Nucleus accumbens (tissue), 56 donors: ENCODE measurements around the gene CAPN9.

Experiments
- DNase-seq, 56 donors: peaks; one replicate each; lab custom pipeline; 2025; lab: John Stamatoyannopoulos, UW

The CAPN9 gene

DNA sequence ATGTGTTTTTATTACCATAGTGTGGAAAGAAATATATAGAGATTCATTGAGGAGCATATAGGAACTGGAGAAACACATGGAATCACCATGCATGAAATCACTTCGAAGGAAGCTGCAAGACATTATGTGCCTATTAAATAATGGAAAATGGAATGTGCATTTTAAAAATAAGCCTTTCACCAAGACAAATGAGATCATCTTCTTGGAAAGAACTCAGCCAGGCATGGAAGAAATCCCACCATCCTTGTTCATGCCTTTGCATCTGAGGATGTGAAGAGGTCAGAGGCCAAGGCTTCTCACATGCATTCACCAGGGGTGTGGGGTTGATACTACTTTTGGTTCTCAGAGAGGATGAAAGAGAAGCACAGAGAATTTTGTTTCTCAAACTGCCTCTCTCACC, 71.2 kb downstream of the CAPN9 start:
- DNase-seq, result no peak

DNA sequence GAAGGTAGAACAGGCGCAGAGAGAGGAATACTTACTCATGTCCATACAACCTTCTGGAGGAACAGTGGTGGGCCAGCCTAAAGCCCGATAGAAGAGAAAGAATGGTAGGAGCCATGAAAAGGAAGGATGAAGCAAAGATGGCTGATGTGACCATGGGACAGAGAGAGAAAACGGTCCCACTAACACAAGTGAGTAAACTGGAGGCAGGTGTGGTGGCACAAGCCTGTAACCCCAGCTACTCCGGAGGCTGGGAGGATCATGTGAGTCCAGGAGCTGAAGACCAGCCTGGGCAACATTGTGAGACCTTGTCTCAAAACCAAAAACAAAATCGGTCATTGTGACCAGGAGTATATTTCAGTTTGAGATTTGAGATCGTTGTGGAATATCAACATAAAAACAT, 71.7 kb downstream of the CAPN9 start:
- no peak for DNase-seq

DNA sequence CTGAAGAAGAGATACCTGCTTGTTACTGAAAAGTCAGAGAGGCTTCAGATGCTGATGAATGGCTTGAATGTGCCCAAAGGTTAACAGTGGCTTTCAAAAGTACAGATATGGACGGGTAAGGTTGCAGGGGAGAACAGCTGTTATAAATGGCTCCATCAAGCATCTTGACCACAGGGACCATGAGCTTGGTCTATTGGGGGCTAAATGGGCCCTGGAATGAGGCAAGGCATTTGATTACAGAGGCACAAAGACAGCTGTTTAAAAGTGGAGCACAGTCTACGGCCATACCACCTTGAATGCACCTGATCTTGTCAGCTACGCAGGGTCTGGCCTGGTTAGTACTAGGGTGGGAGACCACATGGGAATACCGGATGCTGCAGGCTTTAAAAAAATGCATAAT, 72.8 kb downstream of the CAPN9 start:
- no peak for DNase-seq

DNA sequence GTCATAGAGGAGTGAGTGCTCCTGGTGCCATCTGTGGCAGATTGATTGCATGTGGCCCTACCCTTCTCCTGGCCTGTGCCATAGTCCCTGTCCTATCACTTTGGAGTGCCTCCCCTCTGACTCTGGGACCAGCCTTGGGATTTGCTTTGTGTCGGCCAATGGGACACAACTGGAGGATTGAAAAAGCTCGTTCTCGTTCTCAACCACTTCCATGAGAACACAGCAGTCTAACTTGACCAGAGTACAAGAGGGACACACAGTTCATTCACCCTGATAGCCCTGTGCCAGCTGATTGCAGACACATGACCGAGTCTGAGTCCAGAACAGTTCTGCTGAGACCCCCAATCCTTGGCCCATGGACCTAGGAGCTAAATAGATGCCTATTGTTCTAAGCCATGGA, 73.4 kb downstream of the CAPN9 start:
- DNase-seq, result peak in 49 of 56 donors; percentile 27 to 85 (median 63)

DNA sequence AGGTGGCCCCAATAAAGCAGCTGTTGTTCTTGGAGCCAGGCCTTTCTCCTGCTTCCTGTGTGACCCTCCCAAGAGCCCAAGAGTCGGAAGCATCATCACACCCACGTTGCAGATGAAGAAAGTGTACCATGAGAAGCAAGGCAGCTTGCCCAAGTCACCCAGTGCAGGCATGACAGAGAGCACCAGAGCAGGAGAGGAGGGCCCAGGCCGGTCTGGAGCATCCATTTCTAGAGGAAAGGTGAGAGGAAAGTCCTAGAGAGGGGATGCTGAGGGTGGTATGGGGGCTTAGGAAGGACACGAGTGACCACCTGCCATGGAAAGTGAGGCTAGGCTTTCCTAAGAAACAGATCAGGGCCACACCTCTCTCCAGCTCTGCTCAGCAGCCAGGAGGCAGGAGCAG, 74.2 kb downstream of the CAPN9 start:
- DNase-seq, result peak in 5 of 56 donors; percentile 29 to 73 (median 54)

DNA sequence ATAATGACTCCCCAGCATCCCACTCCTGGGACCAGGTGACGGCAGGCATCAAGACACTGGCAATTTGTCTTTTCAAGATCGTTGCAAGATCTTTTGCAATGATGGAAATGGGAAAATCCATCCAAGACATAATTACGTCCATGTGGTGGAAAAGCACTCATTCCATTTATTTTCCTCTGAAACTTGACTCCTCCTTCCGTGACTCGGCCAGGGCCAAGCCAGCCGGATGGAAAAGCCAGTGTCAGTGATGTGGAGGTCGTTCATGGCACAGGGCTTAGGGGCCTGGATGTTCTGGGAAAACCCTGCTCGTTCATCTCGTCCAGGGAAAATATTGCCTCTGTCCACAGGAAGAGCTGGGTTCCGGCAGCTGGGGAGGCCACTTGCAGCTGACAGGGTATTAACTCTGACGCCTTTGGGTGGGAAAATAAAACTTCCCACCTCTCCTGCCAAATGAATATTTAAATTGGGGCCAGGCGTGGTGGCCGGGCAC, 74.9 kb downstream of the CAPN9 start:
- no peak for DNase-seq

DNA sequence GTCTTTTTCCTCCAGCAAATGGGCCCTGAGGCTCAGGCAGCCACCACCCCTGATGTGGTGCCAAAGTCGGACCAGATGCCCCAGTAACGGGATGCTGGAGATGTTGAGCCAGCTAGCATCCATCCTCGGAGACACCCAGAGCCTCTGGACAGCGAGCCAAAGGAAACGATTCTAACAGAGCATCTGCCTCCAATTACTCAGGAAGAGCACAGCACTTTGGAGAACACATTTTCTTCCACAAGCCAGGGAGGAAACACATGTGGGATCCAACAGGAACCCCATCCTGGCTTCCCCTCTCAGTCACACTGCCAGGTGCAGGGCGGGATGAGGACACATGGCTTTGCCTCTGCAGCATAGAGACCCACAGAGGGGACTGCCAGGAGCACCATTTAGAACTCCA, 76.2 kb downstream of the CAPN9 start:
- DNase-seq, result peak in 2 of 56 donors; percentile 17 to 35

DNA sequence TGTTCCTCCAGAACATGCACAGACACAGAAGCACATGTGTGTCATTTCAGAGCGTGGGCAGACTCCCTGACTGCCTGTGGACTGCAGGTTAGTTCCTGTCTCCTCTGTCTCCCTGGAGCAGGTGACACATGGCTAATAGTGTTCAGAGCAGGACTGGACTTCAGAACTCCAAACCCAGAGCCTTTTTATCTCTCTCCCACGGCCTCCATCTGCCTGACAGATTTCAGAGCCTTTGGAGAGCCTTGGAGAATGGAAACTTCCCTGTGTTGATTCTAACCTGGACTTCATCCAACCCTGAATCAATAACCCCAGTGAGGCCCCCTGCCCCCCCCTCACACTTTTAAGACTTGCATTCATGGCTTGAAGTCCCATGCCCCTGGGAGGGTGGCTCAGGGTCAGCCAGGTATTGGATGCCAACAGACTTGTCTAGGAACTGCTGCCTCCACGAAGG, 76.8 kb downstream of the CAPN9 start:
- peak in 1 of 56 donors; percentile 18 for DNase-seq

DNA sequence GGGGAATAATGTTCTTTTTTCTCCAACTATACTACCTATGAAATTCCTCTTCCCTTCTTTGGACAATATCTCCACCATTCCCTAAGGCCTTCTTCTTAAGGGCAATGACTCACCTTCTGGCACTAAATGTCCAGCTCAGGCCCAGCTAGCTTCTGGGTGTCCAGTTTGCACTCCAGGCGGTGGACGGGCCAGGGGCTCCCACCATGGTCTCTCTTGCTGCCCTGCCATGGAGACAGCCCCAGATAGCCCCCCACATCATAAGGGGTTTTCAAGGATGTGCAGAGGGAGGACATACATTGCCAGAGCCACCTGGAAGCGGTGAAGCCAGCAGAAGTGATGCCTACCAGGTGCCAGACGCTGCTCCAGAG, 77.3 kb downstream of the CAPN9 start:
- no peak for DNase-seq

DNA sequence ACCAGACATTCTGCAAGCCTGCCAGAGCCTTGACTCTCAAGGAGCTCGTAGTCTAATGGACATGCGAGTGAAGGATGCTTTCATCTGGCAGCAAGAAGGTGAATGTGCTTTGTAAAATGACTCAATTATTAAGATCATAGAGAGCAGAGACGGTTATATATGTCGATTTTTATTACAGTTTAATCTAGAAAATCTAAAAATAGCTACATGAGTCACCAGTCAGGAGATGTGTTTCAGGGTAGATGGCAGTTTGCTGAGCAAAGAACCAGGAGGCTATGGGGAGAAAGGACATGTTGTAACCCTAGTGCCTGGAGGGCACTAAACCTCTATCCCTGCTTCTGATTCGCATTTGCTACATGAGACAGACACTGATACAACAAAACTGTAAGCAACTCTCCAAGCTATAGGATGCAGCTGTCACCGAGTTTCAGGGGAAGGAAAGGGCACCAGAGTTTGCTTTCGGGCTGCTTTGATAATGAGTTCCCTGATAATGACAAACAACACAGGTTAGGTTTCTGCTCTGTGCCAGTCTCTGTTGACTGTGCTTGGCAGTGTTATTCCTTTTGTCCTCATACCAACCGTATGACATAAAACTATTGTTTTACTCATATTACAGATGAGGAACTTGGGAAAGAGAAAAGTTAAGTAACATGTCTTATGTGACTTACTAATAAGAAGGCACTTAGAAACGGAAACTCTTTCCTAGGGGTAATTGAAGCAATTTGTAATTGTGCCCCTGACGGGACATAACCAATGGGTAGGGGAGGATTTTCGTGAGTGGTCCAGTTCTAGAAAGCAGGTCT, 77.9 kb downstream of the CAPN9 start:
- DNase-seq, result peak in 5 of 56 donors; percentile 18 to 45 (median 21)

DNA sequence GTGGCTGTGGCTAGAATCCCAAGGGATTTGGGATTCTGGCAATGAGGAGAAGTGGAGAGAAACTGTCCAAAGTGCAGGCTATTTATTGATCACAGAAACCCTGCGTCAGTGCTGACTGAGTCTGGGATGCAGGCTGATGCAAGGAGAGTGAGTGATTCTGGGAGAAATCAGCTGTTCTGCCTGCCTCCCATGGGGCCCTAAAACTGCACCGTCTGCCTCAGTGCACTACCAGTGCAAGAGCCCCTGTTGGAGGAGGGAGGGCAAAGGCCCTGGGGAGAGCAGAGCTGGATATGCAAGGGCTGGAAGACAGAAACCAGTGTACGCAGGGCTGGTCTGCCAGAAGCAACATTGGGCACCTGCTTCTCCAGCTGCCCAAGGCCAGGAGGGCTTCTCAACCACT, 78.6 kb downstream of the CAPN9 start:
- peak in 1 of 56 donors; percentile 38 for DNase-seq

DNA sequence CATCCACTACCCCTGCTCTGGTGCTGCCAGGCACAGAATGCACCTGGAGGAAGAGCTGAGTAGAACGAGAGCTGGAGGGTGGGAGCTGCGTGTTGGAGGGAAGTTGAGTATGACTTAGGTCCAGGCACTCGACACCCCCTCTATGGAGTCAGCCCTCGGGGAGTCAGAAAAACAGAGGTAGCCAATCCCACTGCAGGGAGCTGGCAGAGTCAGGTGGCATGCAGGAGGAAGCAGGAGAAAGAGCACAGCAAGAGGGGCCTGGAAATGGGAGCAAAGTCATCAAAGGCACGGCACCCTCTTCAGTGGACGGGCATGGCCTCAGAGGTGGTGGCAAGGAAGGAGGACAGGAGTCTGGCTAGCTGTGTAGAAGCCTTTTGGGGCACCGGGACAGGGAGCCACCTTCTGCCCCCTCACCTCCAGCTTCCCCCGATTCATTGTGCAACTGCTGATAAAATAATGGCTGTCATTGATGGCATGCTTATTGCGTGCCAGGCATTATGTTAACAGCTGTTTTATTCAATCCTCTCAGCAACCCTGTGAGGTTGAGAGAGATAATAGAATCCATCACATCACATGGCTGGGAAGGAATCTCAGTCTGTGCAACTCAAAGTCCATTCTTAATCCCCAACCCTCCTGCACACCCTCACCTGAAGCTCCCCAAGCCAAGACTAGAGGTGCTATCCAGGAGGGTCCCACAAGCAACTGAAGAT, 79.1 kb downstream of the CAPN9 start:
- no peak for DNase-seq

DNA sequence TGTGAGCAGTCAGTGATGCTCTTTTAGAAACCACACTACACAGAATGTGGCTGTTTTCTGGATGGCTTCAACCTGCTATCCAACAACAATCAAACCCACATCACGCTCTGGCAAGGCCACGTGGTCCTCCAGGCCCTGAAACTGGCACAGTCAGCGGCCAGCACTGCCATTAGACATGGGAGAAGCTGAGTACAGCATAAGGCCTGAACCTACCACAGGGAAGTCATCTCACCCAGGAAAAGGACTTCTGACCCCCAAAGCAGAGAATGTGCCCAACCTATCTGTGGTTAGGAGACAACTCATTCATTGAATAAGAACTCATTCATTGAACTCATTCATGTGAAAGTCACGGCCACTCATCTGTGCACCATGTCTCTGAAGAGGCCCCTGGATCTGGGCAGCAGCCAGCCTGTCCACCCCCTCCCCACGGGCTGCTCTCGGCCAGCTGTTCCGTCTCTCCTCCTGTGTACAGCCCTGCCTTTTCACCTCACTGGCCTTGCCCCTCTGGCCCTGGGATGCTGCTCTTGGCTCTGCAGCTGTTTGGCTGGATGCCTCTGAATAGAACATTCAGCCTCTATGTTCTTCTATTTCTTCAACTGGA, 80.0 kb downstream of the CAPN9 start:
- DNase-seq, result peak in 45 of 56 donors; percentile 27 to 85 (median 69)

DNA sequence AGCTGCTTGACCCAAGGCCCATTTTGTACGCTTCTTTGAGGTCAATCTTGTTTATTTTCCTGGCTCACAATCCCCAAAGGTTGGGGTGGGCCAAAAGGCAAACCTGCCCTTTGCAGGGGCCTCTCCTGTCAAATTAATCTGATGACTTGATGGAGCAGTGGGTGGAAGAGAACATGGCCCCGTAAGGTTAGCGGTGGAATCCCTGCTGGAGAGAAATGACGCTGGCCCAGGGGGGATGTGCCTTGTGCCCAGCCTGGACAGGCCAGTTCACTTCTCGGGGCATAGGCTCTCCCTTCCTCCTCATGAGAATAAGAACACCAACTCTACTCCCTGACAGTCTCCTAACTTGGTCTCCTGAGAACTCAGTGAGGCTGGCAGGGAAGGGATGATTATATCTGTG, 80.6 kb downstream of the CAPN9 start:
- DNase-seq, result no peak

DNA sequence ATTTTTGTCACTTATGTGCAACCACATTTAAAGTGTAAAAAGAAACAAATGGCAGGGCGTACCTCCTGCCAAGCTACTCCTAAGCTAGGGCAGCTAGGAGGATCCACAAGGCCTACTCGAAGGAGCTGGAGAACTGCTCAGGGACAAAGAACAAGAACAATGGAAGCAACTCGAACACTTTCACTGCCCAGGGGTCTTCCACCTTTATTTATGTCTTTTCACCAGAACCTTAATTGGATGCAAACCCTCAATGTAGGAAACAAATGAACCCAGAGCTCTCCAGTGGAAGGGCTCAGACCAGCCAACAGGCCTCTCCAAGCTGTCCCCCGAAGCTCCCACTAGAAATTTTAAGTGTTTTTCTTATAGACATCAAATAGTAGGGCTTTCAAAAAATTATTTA, 81.2 kb downstream of the CAPN9 start:
- DNase-seq, result no peak

DNA sequence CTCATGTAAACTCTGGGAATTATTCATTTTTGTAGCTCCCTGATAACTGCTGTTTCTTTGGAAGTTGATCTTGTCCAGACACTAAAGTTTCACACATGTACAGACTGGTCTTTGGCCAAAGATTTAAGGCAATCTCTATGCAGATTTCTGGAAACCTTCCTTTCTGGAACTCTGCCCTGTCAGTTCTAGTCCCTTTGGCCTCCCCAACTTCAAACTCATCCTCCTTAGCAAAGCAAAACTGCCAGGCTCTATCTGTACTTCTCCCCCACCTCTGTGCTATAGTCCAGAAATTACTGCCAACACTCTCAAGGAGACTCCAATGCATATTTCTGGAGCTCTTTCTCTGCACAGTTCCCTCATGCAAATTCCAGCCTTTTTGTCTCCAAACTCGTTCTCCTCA, 84.6 kb downstream of the CAPN9 start:
- no peak for DNase-seq

DNA sequence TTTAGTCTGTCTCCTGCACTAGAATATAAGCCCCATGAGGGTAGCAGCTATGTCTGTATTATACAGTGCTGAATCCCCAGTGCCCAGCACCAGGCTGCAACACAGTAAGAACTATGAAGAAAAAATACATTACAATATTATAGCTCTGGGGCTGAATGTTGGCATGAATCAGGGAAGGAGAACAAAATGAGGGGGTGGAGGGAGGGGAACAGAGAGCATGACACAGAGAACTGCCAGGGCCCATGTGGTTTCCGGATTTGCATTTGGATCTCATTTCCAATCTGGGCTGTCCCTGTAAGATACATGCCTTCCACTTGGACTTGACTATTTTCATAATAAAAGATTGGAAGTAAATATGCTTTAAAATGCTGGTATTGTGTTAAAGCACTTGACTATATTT, 85.3 kb downstream of the CAPN9 start:
- DNase-seq, result no peak

DNA sequence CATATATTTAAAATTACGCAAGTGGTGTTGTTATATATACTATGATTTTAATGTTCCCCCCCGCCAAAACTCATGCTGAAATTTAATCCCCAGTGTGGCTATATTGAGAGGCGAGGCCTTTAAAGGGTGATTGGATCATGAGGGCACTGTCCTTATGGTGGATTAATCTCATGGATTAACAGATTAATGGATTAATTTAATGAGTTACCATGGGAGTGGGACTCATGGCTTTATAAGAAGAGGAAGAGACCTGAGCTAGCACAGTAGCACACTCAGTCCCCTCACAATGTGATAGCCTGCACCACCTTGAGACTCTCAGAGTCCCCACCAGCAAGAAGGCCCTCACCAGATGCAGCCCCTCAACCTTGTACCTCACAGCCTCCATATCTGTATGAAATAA, 86.3 kb downstream of the CAPN9 start:
- no peak for DNase-seq

DNA sequence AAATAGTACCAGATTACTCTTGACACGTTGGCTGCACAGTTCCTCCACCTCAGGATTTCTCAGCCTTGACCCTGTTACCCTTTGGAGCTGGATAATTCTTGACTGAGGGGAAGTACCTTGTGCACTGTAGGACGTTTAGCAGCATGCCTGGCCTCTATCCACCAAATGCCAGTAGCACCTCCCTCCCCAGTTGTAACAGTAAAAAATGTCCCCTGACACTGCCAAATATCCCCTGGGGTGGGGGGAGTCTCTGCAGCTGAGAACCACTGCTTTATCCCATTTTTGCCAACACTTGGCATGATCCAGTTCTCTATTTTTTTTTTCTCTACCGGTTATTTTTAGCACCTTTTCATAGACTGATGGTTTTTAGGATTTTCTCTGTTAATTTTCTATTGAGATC, 87.1 kb downstream of the CAPN9 start:
- DNase-seq, result no peak

DNA sequence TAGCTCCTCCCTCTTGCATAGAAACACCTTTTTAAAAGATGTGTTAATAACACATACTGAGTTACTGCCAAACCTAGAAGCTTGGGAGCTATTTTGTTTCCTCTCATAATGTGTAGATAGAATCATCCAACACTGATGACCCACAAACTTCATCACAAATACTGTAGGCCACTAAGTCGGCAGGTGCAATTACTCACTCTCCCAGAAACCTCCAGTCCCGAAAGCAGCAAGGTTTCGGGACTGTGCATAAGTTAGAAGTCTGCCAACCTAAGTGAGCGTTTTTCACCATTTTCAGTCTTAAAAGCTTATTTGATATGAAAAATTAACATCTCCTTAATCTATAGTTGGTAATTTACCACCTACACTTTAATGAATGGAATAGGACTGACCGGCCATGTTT, 89.2 kb downstream of the CAPN9 start:
- DNase-seq, result no peak

DNA sequence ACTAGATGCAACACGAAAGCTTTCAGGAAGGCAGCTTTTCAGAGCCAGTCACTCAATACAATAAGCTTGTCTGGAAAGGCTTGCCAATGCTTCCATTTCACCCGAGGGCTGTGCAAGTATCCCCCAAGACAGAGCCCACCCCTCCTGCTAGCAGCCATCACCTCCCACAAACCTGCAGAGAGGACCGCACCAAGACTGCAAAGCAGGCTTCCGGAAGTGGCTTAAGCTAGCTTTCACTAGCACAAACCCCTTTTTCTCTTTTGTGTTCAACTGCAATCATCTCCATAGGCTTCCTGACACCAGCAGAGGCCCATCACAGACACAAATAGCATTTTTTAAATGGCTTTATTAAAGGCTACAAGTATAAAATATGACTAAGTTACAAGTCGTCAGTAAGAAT, 89.6 kb downstream of the CAPN9 start:
- DNase-seq, result no peak
